Astrocyte of the spinal cord (primary cell): ENCODE data around the gene PRR27.

ENCODE experiments used
- DNase-seq: peaks from one replicate; pipeline ENCODE4 v3.0.0; 2011; ENCODE audit warnings: low read depth, low spot score
- H3K4me3 ChIP-seq: 2 replicates; pipeline ENCODE4 v1.5.1; 2011; ENCODE audit warnings: low read depth, mild to moderate bottlenecking, low read length, moderate library complexity
- CTCF ChIP-seq: IDR thresholded peaks from 2 replicates; pipeline ENCODE4 v1.5.1; 2012; ENCODE audit warnings: low read depth, mild to moderate bottlenecking, low read length, inconsistent platforms
- in situ Hi-C: cut with HindIII; loops from 2 replicates; pipeline ENCODE4 v1.10.0; 2017; ENCODE audit warnings: low sequenced_read_pairs

PRR27 gene

GRCh38 chr4:70153937-70154336, at the start of gene PRR27:
Gene PRR27 (plus strand): TSS chr4:70154237. CDS start chr4:70154376, 139 bp downstream.
- DNase-seq = no peak
- in situ Hi-C loops = no loop called here
- H3K4me3 ChIP-seq = no peak within 1 kb of the TSS
- no peak for TF ChIP-seq CTCF

- no peak overlapping the region for H3K4me3 ChIP-seq
- no peak for TF ChIP-seq CTCF
- DNase-seq = no peak
- in situ Hi-C loops = no loop called here
Measured at GRCh38 chr4:70110917-70111316, 43.1 kb upstream of the PRR27 start.

GRCh38 chr4:70113656-70114055, 40.4 kb upstream of the PRR27 start:
- no peak for DNase-seq
- no peak for TF ChIP-seq CTCF
- in situ Hi-C loops = no loop called here
- H3K4me3 ChIP-seq = no peak overlapping the region

GRCh38 chr4:70114096-70114495, 39.9 kb upstream of the PRR27 start:
- in situ Hi-C loops = no loop called here
- no peak for DNase-seq
- no peak overlapping the region for H3K4me3 ChIP-seq
- TF ChIP-seq CTCF = no peak

GRCh38 chr4:70120323-70120722, 33.7 kb upstream of the PRR27 start:
- no peak for DNase-seq
- in situ Hi-C loops = no loop called here
- no peak for TF ChIP-seq CTCF
- H3K4me3 ChIP-seq = no peak overlapping the region

- DNase-seq = no peak
- in situ Hi-C loops = no loop called here
- no peak overlapping the region for H3K4me3 ChIP-seq
- no peak for TF ChIP-seq CTCF
Measured at GRCh38 chr4:70133473-70133872, 20.6 kb upstream of the PRR27 start.

- DNase-seq = no peak
- H3K4me3 ChIP-seq = no peak overlapping the region
- no peak for TF ChIP-seq CTCF
- in situ Hi-C loops = no loop called here
Measured at GRCh38 chr4:70138751-70139150, 15.3 kb upstream of the PRR27 start.
